SU-DHL-6 (cell line): ENCODE measurements around the gene TMEM163.

Experiments
- H2AFZ ChIP-seq: fragments of 200-600 bp; sonication (generic); 2 replicates; pipeline ENCODE4 v1.6.1; 2014; ENCODE audit warnings: low read depth, mild to moderate bottlenecking, moderate library complexity, mixed read lengths, antibody characterized with exemption, low read length; ENCODE audit not compliant: severe bottlenecking
- H3F3A ChIP-seq: fragments of 200-600 bp; shearing (Covaris generic); 2 replicates; pipeline ENCODE4 v1.6.0; 2016; ENCODE audit warnings: antibody characterized with exemption, mild to moderate bottlenecking; ENCODE audit not compliant: insufficient read depth
- H3K27ac ChIP-seq: fragments of 200-600 bp; sonication (generic); 2 replicates; pipeline ENCODE4 v1.5.1; 2016; ENCODE audit warnings: low read depth, mild to moderate bottlenecking, low read length, moderate library complexity, mixed read lengths
- H3K27me3 ChIP-seq: fragments of 200-600 bp; sonication (generic), shearing (Covaris generic); 2 replicates; pipeline ENCODE4 v1.6.0; 2014; ENCODE audit warnings: mild to moderate bottlenecking, low read length
- H3K36me3 ChIP-seq: fragments of 200-600 bp; sonication (generic); 2 replicates; pipeline ENCODE4 v1.6.1; 2014; ENCODE audit warnings: mild to moderate bottlenecking, low read length, mixed read lengths
- H3K4me2 ChIP-seq: fragments of 300-600, 200-600 bp; shearing (Covaris generic), sonication (generic); 2 replicates; pipeline ENCODE4 v1.6.0; 2014; ENCODE audit warnings: low read length, low read depth, mild to moderate bottlenecking; ENCODE audit not compliant: poor library complexity, severe bottlenecking
- H3K4me3 ChIP-seq: fragments of 200-600 bp; sonication (generic); 2 replicates; pipeline ENCODE4 v1.5.1; 2014; ENCODE audit warnings: antibody characterized with exemption, low read length, mild to moderate bottlenecking, mixed read lengths; ENCODE audit not compliant: insufficient read depth, poor library complexity, severe bottlenecking
- H3K79me2 ChIP-seq: fragments of 200-600 bp; sonication (generic); 2 replicates; pipeline ENCODE4 v1.6.1; 2014; ENCODE audit warnings: mild to moderate bottlenecking, low read length, moderate library complexity; ENCODE audit not compliant: insufficient read depth
- H3K9ac ChIP-seq: fragments of 200-600 bp; sonication (generic); 2 replicates; pipeline ENCODE4 v1.7.0; 2014; ENCODE audit warnings: mild to moderate bottlenecking, low read length
- H3K9me2 ChIP-seq: fragments of 200-600 bp; sonication (generic); replicated peaks from 2 replicates; pipeline ENCODE4 v1.6.1; 2014; ENCODE audit warnings: low read length; ENCODE audit not compliant: insufficient read depth
- H3K9me3 ChIP-seq: fragments of 200-600 bp; sonication (generic); 2 replicates; pipeline ENCODE4 v1.6.1; 2014; ENCODE audit warnings: low read length, mixed read lengths; ENCODE audit not compliant: insufficient read depth
- H4K20me1 ChIP-seq: fragments of 200-600 bp; sonication (generic); 2 replicates; pipeline ENCODE4 v1.6.1; 2014; ENCODE audit warnings: low read depth, mild to moderate bottlenecking, antibody characterized with exemption, low read length, moderate library complexity, mixed read lengths
- CTCF ChIP-seq: fragments of 200-600 bp; sonication (generic); IDR thresholded peaks from one replicate; pipeline ENCODE4 v1.5.1; 2017; ENCODE audit warnings: antibody characterized with exemption, mild to moderate bottlenecking, low read length, moderate library complexity; ENCODE audit not compliant: insufficient read depth, poor library complexity, severe bottlenecking
- EZH2phosphoT487 ChIP-seq: fragments of 200-600 bp; sonication (generic), shearing (Covaris generic); conservative IDR thresholded peaks from 2 replicates; pipeline ENCODE4 v1.6.1; 2018; ENCODE audit warnings: mild to moderate bottlenecking, antibody characterized with exemption, low read length, moderate library complexity, mixed read lengths

The TMEM163 gene

GRCh38 chr2:134436706-134437105, 282.1 kb downstream of the TMEM163 start:
- Histone ChIP-seq H3K9ac (no peak overlapping the region), H3K9me3 (no peaks in the 10 kb centered on the region), H3K79me2 (no peaks in the 10 kb centered on the region), H3K36me3 (no peaks in the 10 kb centered on the region), H4K20me1 (no peaks in the 10 kb centered on the region), H3K27me3 (no peaks in the 10 kb centered on the region), H3F3A (no peaks in the 10 kb centered on the region), H3K4me2 (no peak overlapping the region), H2AFZ (no peak overlapping the region), H3K9me2 (no peaks in the 10 kb centered on the region), H3K4me3 (no peak overlapping the region), H3K27ac (no peak overlapping the region)
- TF ChIP-seq CTCF (no peak), EZH2phosphoT487 (no peak)

- no peaks in the 10 kb centered on the region for H3K27me3 ChIP-seq
- TF ChIP-seq EZH2phosphoT487 (no peak), CTCF (no peak)
- H3K36me3 ChIP-seq: no peaks in the 10 kb centered on the region
- no peaks in the 10 kb centered on the region for H3K9me2 ChIP-seq
- H3K27ac ChIP-seq: no peak overlapping the region
- no peaks in the 10 kb centered on the region for H3F3A ChIP-seq
- H3K9me3 ChIP-seq: no peaks in the 10 kb centered on the region
- H3K79me2 ChIP-seq: no peaks in the 10 kb centered on the region
- H3K9ac ChIP-seq: no peak overlapping the region
- H3K4me3 ChIP-seq: no peak overlapping the region
- H4K20me1 ChIP-seq: no peaks in the 10 kb centered on the region
- H2AFZ ChIP-seq: no peak overlapping the region
- no peak overlapping the region for H3K4me2 ChIP-seq
Measured at GRCh38 chr2:134435936-134436335, 282.9 kb downstream of the TMEM163 start.

GRCh38 chr2:134435505-134435904, 283.3 kb downstream of the TMEM163 start:
- H4K20me1 ChIP-seq: no peaks in the 10 kb centered on the region
- TF ChIP-seq CTCF: no peak
- TF ChIP-seq EZH2phosphoT487: no peak
- H3K4me3 ChIP-seq: no peak overlapping the region
- H3F3A ChIP-seq: no peaks in the 10 kb centered on the region
- no peaks in the 10 kb centered on the region for H3K9me2 ChIP-seq
- no peaks in the 10 kb centered on the region for H3K79me2 ChIP-seq
- H3K27ac ChIP-seq: no peak overlapping the region
- H3K36me3 ChIP-seq: no peaks in the 10 kb centered on the region
- no peak overlapping the region for H3K4me2 ChIP-seq
- H3K9ac ChIP-seq: no peak overlapping the region
- no peaks in the 10 kb centered on the region for H3K27me3 ChIP-seq
- no peak overlapping the region for H2AFZ ChIP-seq
- no peaks in the 10 kb centered on the region for H3K9me3 ChIP-seq

- no peak overlapping the region for H2AFZ ChIP-seq
- H3K9me2 ChIP-seq: no peaks in the 10 kb centered on the region
- no peaks in the 10 kb centered on the region for H3K79me2 ChIP-seq
- no peaks in the 10 kb centered on the region for H3F3A ChIP-seq
- H3K4me3 ChIP-seq: no peak overlapping the region
- H3K36me3 ChIP-seq: no peaks in the 10 kb centered on the region
- H3K27me3 ChIP-seq: no peaks in the 10 kb centered on the region
- no peak overlapping the region for H3K9ac ChIP-seq
- no peak overlapping the region for H3K27ac ChIP-seq
- TF ChIP-seq CTCF (no peak), EZH2phosphoT487 (no peak)
- no peak overlapping the region for H3K4me2 ChIP-seq
- no peaks in the 10 kb centered on the region for H4K20me1 ChIP-seq
- H3K9me3 ChIP-seq: no peaks in the 10 kb centered on the region
Measured at GRCh38 chr2:134433979-134434378, 284.8 kb downstream of the TMEM163 start.
